HG03060 (cell line): ENCODE data around the gene CACNA1B.
"Not testable (repeated sequence)": the region's sequence is repeated elsewhere in the genome, so short reads cannot be mapped to it uniquely, and the experiment has no call there.

ENCODE experiments used
- ATAC-seq: cut with Tn5 transposase; IDR thresholded peaks from one replicate; pipeline ENCODE4 v1.9.1; 2021; ENCODE audit warnings: low read depth, moderate number of reproducible peaks; ENCODE audit not compliant: unreplicated experiment

CACNA1B gene

GRCh38 chr9:138009803-138010690 lies 132.5 kb downstream of the CACNA1B start:
- ATAC-seq = no peak

- no peak for ATAC-seq
Observed at GRCh38 chr9:138010861-138011260, 133.3 kb downstream of the CACNA1B start.

DNA sequence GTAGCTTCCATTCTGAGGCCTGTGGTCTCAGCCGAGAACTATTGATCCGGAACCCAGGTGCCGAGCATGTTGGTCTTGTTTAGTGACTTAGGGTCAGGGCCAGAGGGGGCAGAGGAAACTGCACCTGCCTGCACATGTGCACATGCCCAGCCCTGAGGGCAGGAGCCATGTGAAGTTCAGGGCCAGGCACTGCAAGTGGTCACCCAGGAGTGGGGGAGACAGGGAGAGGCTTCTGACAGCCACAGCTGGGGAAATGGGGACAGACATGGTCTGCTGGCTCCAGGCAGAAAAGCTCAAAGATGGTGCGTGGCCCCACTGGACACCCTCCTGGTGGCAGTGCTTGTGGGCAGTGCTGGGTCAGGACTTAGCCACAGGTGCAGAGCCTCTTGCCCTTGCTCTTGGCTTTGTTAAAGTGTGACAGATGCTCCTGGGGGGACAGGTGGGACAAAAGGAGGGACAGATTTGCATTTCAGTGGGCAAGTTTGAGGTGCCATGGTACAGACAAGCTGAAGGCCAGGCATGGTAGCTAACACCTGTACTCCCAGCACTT lies 134.4 kb downstream of the CACNA1B start:
- no peak for ATAC-seq

- no peak for ATAC-seq
Observed at GRCh38 chr9:138013273-138013672, 135.7 kb downstream of the CACNA1B start.

DNA sequence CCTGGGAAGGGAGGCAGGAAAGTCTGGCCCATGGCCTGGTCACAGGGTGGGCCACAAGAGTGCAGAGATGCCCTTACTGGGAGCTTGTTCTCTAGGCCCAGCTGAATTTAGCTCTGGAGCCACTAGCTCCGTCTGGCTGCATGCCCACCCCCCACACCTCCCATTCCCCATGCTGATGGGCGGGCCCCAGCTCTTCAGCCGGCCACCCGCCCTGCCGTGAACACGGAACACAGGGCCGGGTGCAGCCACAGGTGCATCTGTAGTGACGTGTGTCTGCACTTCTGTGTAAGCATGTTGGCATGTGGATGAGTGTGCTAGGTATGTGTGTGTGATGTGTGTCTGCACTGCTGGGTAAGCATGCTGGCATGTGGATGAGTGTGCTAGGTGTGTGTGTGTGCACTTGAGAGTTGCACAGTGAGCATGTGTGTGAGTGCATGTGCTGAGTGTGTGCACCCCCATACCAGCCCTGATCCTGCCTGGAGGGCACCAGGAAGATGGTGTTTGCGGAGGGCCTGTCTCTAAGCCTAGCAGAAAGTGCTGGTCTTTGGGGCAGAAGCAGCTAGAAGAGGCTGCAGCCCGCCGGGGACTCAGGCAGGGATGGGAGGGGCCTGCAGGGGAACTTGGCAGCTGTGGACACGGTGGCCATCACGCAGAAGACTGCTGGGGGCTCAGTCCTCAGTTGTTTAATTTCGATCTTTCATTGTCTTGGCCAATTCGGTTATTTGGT lies 136.4 kb downstream of the CACNA1B start:
- ATAC-seq = no peak

DNA sequence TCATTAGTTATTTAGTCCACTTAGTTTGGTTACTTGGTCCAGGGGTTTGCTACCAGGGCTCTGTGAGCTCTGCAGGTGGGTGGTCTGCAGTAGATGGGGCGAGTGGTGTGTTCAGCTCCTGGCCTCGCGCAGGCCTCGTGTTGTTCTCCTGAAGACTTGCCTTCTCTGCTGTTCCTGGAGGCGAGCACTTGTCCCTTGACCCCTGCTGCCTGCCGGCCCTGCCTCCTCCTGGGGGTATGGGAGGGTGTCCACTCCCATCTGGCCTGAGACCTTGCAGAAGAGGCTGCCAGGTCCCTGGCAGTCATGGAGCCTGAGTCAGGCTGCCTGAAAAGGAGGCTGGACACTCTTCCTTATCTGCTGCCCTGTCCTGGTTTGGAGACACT lies 137.0 kb downstream of the CACNA1B start:
- no peak for ATAC-seq

GRCh38 chr9:138015021-138015829 lies 137.6 kb downstream of the CACNA1B start:
- ATAC-seq = no peak

DNA sequence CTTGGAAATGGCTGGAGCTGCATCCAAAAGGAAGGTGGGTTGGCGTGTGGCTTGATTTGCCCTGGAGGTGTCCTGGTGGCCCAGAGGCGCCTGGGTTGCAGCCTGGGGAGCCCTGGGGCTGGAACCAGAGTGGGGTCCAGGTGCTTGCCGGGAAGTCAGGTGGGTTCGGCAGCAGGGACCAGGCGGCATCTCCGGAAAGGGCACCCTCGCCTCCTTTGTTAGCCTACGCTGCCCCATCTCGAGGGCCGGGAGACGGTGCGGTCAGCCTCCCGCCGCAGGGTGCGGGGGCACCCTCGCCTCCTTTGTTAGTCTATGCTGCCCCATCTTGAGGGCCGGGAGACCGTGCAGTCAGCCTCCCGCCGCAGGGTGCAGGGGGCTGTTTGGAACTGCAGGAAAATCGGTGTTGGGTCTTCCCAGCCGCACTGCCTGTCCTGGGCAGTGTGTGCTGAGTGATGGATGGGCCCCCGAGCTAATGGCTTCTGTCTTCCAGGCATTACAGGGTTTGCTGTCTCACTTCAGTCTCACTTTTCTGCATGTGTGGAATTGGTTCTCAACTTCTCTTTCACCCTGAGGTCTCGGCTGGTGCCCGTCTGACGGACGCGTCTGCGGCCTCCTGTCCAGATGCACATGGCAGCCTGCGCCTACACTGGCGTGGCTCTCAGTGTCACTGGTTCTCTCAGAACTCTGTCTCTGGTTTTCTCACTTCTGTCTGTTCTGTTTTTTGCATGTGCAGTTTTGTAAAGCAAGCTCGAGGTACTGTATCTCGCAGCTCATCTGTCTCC lies 139.0 kb downstream of the CACNA1B start:
- no peak for ATAC-seq

DNA sequence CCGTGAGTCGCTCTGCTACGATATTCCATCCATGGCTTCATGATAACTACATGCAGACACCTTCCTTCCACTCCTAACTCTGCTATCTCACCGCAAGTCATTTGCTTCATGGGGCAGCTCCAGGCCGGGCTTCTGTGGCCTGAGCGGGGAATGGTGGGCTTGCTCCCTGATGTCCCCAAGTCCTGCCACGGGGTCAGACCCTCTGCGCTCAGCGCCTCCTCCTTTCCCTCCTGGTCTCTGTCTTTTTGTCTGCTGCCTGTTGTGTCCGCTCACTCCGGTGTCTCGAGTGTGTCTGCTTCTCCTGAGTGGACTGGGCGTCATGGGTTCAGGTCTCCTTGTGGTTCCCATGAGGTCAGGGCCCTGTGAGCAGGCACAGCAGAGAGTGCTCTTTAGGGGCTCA lies 139.6 kb downstream of the CACNA1B start:
- no peak for ATAC-seq

- ATAC-seq = not testable (repeated sequence)
Observed at GRCh38 chr9:138019514-138019913, 141.9 kb downstream of the CACNA1B start.

DNA sequence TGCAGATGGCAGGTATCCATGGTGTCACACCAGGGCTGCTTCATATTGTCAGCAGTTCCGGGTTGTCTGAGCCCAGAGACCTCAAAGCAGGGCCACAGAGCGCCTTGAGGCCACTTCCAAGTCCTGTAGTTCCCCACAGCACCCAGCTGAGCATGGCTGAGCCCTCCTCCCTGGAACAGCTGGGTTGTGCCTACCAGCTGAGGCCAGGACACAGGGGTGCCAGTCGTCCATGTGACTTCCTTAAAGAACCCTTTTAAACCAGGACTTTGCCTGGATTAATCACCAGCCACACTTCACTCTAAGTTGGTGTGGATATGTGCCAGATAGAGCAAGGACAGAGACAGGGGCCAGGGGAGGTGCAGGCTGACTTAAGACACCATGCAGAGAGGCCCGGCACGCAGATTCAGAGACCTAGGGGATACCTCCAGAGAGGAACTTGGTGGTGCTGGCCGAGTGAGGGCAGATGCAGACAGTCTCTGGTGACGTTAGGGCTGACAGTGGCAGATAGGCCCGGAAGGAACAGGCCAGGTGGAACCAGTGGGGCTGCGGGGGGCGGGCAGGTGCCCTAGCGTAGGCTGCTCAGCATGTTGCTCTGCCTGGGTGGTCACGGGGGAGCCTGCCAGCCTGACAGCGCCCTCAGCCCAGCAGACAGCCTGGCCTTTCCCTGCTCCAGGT lies 142.7 kb downstream of the CACNA1B start:
- ATAC-seq = no peak

GRCh38 chr9:138020795-138021182 lies 143.2 kb downstream of the CACNA1B start:
- no peak for ATAC-seq

- no peak for ATAC-seq
Observed at GRCh38 chr9:138021251-138022056, 143.9 kb downstream of the CACNA1B start.

DNA sequence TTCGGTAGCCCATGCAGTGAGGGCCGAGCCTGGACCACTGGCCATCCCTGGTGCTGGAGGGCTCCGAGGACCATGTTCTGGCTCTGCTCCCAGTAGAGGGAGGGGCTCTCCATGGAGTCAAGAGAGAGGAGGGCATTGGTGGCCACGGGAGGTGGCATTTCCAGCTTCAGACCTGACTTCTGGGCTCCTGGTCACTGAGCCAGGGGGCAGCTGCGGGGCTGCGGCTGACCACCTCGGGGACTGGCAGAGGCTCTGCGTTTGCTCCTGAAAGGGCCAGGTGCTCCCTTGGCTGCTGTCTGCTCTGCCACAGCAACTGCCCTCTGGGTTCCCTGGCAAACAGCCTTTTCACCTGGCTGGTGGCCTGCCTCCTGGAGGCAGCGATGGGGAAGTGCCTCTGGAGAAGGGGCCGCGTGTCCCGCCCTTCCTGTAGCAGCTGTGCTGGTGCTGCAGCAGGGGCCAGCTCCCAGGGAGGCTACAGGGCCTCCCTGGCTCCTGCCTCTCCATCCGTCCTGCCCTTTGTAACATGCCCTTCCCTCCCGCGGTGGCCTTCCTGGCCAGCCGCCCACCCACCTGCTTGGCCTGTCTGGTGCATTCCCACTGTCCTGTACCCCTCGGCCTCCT lies 144.6 kb downstream of the CACNA1B start:
- no peak for ATAC-seq

DNA sequence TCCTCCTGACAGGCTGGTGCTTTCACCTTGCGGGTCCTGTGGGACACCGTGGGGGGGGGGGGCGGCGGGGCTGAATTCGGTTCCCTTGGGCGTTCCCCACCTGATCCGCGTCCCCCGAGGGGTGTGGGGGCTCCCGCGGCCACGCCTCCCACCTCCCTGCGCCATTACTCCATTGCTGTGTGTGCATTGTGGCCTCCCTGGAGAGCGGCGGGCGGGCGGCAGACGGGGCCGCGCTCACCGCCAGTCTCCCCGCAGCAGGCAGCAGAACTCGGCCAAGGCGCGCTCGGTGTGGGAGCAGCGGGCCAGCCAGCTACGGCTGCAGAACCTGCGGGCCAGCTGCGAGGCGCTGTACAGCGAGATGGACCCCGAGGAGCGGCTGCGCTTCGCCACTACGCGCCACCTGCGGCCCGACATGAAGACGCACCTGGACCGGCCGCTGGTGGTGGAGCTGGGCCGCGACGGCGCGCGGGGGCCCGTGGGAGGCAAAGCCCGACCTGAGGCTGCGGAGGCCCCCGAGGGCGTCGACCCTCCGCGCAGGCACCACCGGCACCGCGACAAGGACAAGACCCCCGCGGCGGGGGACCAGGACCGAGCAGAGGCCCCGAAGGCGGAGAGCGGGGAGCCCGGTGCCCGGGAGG lies 145.3 kb downstream of the CACNA1B start:
- ATAC-seq = no peak

DNA sequence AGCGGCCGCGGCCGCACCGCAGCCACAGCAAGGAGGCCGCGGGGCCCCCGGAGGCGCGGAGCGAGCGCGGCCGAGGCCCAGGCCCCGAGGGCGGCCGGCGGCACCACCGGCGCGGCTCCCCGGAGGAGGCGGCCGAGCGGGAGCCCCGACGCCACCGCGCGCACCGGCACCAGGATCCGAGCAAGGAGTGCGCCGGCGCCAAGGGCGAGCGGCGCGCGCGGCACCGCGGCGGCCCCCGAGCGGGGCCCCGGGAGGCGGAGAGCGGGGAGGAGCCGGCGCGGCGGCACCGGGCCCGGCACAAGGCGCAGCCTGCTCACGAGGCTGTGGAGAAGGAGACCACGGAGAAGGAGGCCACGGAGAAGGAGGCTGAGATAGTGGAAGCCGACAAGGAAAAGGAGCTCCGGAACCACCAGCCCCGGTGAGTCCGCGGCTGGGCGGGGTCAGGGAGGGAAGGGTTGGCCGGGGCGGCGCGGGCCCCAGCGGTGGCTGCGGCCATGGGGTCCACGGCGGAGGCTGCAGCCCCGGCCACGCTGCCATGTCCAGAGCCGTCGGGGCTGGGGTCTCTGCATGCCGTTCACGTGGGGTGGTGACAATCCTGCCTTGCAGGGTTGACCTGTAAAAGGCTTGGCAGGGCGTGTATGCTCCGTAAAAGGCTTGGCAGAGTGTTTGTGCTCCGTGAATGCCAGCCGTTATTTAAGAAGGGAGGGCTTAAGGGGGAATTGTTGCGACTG lies 146.0 kb downstream of the CACNA1B start:
- ATAC-seq = no peak

GRCh38 chr9:138024131-138024530 lies 146.5 kb downstream of the CACNA1B start:
- no peak for ATAC-seq
